Duodenal mucosa (tissue), 2 donors: ENCODE data around the gene CTNNA1.

Experiments
- H3K27ac ChIP-seq: one replicate; pipeline ENCODE4 v1.7.0; 2013; ENCODE audit warnings: low read depth, low read length
- H3K27me3 ChIP-seq, 2 donors: one replicate each; pipeline ENCODE4 v1.7.0; 2013; ENCODE audit warnings: low read length in 2 of 2, control low read depth in 1 of 2; ENCODE audit not compliant: insufficient read depth in 2 of 2, control insufficient read depth in 1 of 2
- H3K36me3 ChIP-seq, 2 donors: one replicate each; pipeline ENCODE4 v1.7.0; 2013; ENCODE audit warnings: low read length in 2 of 2, control low read depth in 1 of 2; ENCODE audit not compliant: insufficient read depth in 2 of 2, control insufficient read depth in 1 of 2
- H3K4me1 ChIP-seq, 2 donors: one replicate each; pipeline ENCODE4 v1.7.0; 2013; ENCODE audit warnings: low read length in 2 of 2, control low read depth in 1 of 2; ENCODE audit not compliant: insufficient read depth in 2 of 2, control insufficient read depth in 1 of 2
- H3K4me3 ChIP-seq, 2 donors: one replicate each; pipeline ENCODE4 v1.7.0; 2013; ENCODE audit warnings: low read length in 2 of 2, low read depth in 1 of 2
- H3K9ac ChIP-seq, 2 donors: one replicate each; pipeline ENCODE4 v1.7.0; 2013; ENCODE audit warnings: low read length in 2 of 2, low read depth in 1 of 2
- H3K9me3 ChIP-seq, 2 donors: one replicate each; pipeline ENCODE4 v1.7.0; 2013; ENCODE audit warnings: low read length in 2 of 2, control low read depth in 1 of 2; ENCODE audit not compliant: control insufficient read depth in 1 of 2

CTNNA1 gene

DNA sequence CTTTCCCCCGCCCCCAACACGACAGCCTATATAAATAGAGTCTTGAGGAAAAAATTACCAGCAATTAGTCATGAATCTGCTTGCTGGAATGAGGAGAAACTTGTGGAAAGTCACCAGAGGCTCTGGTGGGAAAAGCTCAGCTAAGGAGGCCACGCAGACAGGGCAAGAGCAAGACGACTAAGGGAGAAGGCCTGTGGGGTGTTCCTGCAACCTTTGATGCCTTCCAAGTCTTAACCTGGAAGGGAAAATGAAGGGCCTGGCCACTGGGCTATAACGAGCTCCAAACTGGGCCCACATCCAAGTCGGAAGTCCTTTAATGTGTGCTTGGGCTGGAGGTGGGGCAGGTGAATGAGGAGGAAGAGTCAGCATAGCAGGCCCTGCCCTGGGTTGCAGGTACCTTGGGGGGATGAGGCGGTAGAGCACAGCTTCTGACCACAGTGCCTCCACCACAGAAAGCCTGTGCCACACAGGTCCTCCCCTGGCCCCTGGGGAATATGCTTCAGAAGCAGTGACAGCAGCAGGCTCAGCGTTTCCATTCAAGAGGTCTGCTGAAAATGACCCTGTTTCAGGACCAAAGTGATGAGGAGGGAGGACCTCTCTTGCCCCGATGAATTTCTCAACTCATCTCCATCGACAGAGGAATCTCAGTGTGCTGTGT, 214.7 kb downstream of the CTNNA1 start:
- H3K4me1 ChIP-seq: peaks cover 18 to 30% of the 10 kb centered on the region in 2 donors

DNA sequence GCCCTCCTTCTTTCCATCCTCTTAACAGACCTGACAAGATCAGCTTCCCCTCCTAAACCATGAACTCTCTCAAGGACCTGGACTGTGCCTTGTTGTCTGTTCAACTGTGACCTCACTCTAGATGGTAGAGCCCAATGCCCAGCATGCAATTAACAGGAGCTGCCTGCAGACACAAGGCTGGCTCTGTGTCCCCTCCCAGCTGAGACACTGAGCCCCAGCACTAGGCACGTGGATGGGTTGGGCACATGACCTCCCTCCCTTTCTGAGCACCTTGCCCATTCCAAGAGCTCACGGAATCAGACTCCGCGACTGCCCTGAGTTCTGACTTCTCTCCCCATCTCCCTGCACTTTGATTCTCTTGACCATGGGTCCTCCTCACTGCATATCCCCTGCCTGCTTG, 215.4 kb downstream of the CTNNA1 start:
- Histone ChIP-seq H3K27ac (no peak overlapping the region), H3K9ac (no peak overlapping the region), H3K4me1 (peaks cover 18 to 30% of the 10 kb centered on the region in 2 donors), H3K4me3 (no peak overlapping the region), H3K9me3 (no peaks in the 10 kb centered on the region), H3K36me3 (no peaks in the 10 kb centered on the region), H3K27me3 (no peaks in the 10 kb centered on the region)

More for the DNA sequence above, 214.7 kb downstream of the CTNNA1 start:
- H3K27me3 ChIP-seq: no peaks in the 10 kb centered on the region
- no peak overlapping the region for H3K9ac ChIP-seq
- no peaks in the 10 kb centered on the region for H3K9me3 ChIP-seq
- H3K4me3 ChIP-seq: no peak overlapping the region
- H3K27ac ChIP-seq: no peak overlapping the region
- no peaks in the 10 kb centered on the region for H3K36me3 ChIP-seq

DNA sequence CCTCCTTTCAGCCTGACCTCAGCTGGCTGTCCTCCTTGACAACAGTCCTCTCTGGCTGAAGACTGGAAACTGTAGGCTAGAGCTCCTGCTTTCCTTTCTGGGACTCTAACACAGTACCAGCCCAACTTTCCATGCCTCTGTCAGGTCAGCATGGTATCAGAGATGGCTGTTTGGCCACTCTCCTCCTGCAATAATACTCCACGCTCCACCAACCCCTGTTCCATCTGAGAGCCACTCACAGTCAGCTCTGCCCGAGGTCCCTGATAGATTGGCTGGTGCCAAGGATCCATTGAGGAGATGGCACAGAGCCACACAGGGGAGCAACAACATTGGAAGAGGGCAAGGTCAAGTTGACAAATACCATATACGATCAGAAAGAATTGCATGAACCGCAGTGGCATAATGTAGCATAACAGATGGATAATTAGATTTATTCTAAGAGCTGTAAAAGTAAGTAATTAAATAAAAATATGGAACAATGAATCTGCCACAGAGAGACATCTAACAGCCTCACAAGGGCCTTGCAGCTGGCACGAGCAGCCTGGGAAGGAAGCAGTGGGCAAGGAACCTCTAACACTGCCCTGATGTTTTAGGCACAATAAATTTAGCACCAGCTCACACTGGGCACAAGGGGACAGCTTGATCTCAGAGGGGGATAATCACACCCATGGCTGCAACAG, 216.2 kb downstream of the CTNNA1 start:
- no peak overlapping the region for H3K4me3 ChIP-seq
- peaks cover 18 to 23% of the 10 kb centered on the region in 2 donors for H3K4me1 ChIP-seq
- H3K36me3 ChIP-seq: no peaks in the 10 kb centered on the region
- H3K27ac ChIP-seq: no peak overlapping the region
- H3K9ac ChIP-seq: no peak overlapping the region
- H3K27me3 ChIP-seq: no peaks in the 10 kb centered on the region
- H3K9me3 ChIP-seq: no peaks in the 10 kb centered on the region

DNA sequence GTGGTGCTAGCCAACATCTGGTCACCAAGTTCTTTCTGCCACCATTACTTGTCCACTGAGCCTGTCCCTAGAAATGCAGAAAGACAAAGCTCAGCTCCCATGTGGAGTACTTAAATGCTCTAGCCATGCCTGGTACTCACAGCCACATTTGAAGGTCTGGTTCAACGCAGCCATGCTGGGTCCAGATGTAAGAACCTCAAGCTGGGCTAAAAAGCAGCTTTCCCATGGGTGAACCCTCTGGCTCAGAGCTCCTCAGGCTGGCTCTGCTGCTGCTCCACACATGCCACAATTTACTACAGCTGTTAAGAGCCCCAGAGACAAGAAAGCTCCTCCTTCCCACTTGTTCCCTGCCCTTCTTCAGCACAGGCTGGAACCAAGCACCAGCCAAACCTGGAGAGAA, 219.0 kb downstream of the CTNNA1 start:
- no peaks in the 10 kb centered on the region for H3K36me3 ChIP-seq
- no peak overlapping the region for H3K4me3 ChIP-seq
- H3K27ac ChIP-seq: no peak overlapping the region
- no peaks in the 10 kb centered on the region for H3K9me3 ChIP-seq
- no peaks in the 10 kb centered on the region for H3K27me3 ChIP-seq
- H3K4me1 ChIP-seq: peaks cover 16 to 22% of the 10 kb centered on the region in 2 donors
- no peak overlapping the region for H3K9ac ChIP-seq

- H3K27ac ChIP-seq: no peak overlapping the region
- H3K36me3 ChIP-seq: no peaks in the 10 kb centered on the region
- H3K27me3 ChIP-seq: no peaks in the 10 kb centered on the region
- no peaks in the 10 kb centered on the region for H3K9me3 ChIP-seq
- H3K4me3 ChIP-seq: no peak overlapping the region
- no peak overlapping the region for H3K9ac ChIP-seq
- H3K4me1 ChIP-seq: peaks cover 10 to 16% of the 10 kb centered on the region in 2 donors
Observed at GRCh38 chr5:138972836-138973235, 219.6 kb downstream of the CTNNA1 start.

DNA sequence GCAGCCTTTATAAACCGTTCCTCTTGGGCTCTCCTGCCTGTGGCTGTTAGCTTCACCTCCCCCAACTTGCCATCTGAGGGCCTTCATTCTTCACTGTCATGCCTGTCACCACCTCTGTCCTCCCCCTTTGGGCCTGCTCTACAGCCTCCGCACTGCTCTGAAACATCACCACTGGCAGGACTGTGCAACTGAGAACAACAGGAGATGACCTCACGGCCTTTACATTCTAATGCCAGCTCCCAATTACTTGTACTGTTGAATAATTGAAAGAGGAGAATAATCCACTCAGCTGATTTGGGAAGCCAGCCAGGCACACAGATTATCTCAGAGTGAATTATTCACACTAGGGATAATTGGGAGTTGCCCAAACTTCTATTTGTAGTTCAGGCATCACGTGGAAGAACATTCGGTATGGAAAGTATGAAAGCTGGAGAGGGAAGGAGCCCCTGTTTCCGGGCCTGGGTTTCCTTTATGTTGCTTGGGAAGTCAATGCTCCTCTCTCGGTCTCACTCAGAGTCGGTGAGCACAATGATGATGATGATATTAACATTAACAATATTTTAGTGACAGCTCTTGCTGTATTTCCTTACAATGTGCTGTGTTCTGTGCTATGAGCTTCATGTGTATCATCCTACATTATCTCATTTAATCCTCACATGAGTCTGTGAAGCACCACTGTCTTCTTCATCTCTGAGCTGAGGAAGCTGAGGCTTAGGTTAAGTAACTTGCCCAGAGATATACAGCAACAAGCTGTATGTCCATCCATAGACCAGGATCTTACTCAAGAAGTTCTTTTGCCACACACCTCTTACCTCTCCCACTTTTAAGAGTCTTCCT, 221.2 kb downstream of the CTNNA1 start:
- Histone ChIP-seq H3K9me3 (no peaks in the 10 kb centered on the region), H3K36me3 (no peaks in the 10 kb centered on the region), H3K4me3 (no peak overlapping the region), H3K27ac (no peak overlapping the region), H3K4me1 (peaks cover 0 to 8% of the 10 kb centered on the region in 2 donors), H3K27me3 (no peaks in the 10 kb centered on the region), H3K9ac (no peak overlapping the region)

DNA sequence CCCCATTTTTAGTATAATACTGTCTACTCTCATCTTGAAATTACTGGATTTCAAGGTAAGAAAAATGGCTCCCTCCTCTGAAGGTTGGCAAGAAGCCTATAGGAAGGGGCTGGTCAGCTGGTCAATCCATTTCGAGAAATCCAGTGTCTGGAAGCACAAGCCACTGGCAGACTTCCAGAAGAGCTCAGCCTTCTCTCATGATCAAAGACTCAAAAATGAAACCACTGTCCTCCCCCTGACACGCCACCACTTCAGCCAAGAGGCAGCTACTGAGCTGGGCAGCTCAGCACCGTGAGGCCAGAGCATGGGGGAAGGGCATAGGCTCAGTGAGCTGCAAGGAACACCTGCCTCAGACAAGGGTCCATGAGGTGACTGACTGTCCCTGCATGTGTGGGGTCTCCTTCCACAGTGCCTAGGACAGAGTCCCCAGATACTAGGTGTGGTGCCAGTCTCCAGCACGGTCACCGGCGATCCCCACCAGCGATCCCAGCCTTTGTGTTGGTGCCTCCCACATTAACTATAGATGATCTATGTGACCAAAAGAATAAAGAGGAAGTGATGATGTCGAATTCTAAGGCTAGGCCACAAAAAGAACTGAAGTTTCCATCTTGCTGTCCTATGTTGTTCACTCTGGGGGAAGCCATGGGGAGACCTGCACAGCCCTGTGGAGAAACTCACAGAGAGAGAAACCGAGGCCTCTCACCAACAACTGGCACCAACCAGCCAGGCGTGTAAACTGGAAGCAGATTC, 222.0 kb downstream of the CTNNA1 start:
- Histone ChIP-seq H3K4me1 (peaks cover 0 to 8% of the 10 kb centered on the region in 2 donors), H3K27me3 (no peaks in the 10 kb centered on the region), H3K9me3 (no peaks in the 10 kb centered on the region), H3K27ac (peak overlapping the region; percentile 5), H3K36me3 (no peaks in the 10 kb centered on the region), H3K9ac (no peak overlapping the region), H3K4me3 (no peak overlapping the region)

- peaks cover 0 to 8% of the 10 kb centered on the region in 2 donors for H3K4me1 ChIP-seq
- H3K27ac ChIP-seq: no peak overlapping the region
- H3K36me3 ChIP-seq: no peaks in the 10 kb centered on the region
- H3K27me3 ChIP-seq: no peaks in the 10 kb centered on the region
- no peak overlapping the region for H3K4me3 ChIP-seq
- H3K9ac ChIP-seq: no peak overlapping the region
- H3K9me3 ChIP-seq: no peaks in the 10 kb centered on the region
Observed at GRCh38 chr5:138978080-138978479, 224.9 kb downstream of the CTNNA1 start.

GRCh38 chr5:138978581-138978980, 225.4 kb downstream of the CTNNA1 start:
- no peaks in the 10 kb centered on the region for H3K27me3 ChIP-seq
- H3K9me3 ChIP-seq: no peaks in the 10 kb centered on the region
- no peak overlapping the region for H3K4me3 ChIP-seq
- H3K4me1 ChIP-seq: peaks cover 0 to 8% of the 10 kb centered on the region in 2 donors
- H3K9ac ChIP-seq: no peak overlapping the region
- H3K27ac ChIP-seq: no peak overlapping the region
- peaks cover 0 to under 1% of the 10 kb centered on the region in 2 donors for H3K36me3 ChIP-seq
